PC-9 (cell line): ENCODE measurements around the gene PRSS3. TPM values are rescaled to one million over a fixed set of nuclear protein-coding genes. Genes with fewer than 3 reads are reported as not detected.
A peak's percentile ranks its signal among the peaks of the same experiment; 100 is the strongest.

Source experiments
- BruUV-seq: library from RNA; stranded (reverse); fragments of 400-500 nt; replicated peaks from 2 replicates; lab custom pipeline; 2021; lab: Mats Ljungman, UMichigan
- CTCF ChIA-PET: fragments of 300-600 bp; sonication (Branson Sonifier 250); formaldehyde crosslinking; loops from one replicate; lab custom pipeline; 2022; ENCODE audit warnings: antibody characterized with exemption; lab: Charles Lee
- POLR2A ChIA-PET: fragments of 300-600 bp; sonication (Branson Sonifier 250); formaldehyde crosslinking; loops from one replicate; lab custom pipeline; 2022; ENCODE audit warnings: antibody characterized with exemption; ENCODE audit not compliant: unreplicated experiment; lab: Charles Lee
- DNase-seq, 2 experiments: peaks; one replicate each; pipeline versions ENCODE4 v3.0.0 to v3.0.0-alpha.2; 2015 to 2022; ENCODE audit warnings: mixed read lengths in 1 of 2
- H2AFZ ChIP-seq: fragments of 200-600 bp; sonication (generic); 2 replicates; pipeline ENCODE4 v1.8.1; 2017; ENCODE audit warnings: antibody characterized with exemption
- H3F3A ChIP-seq: fragments of 200-600 bp; sonication (generic); 2 replicates; pipeline ENCODE4 v1.8.1; 2017; ENCODE audit warnings: antibody characterized with exemption, mild to moderate bottlenecking, low read depth; ENCODE audit not compliant: insufficient read depth
- H3K27ac ChIP-seq: fragments of 200-600 bp; sonication (generic); 2 replicates; pipeline ENCODE4 v1.6.1; 2016; ENCODE audit warnings: mixed run types
- H3K27me3 ChIP-seq: fragments of 200-600 bp; sonication (generic); 2 replicates; pipeline ENCODE4 v1.6.1; 2016; ENCODE audit warnings: low read depth, mixed run types; ENCODE audit not compliant: insufficient read depth
- H3K36me3 ChIP-seq: fragments of 200-600 bp; sonication (generic); 2 replicates; pipeline ENCODE4 v1.6.1; 2016; ENCODE audit warnings: low read depth, mixed run types
- H3K4me1 ChIP-seq: fragments of 200-600 bp; sonication (generic); replicated peaks from 2 replicates; pipeline ENCODE4 v1.6.1; 2016; ENCODE audit warnings: mixed run types; ENCODE audit not compliant: insufficient read depth
- H3K4me2 ChIP-seq: fragments of 200-600 bp; sonication (generic); 2 replicates; pipeline ENCODE4 v1.6.1; 2017; ENCODE audit warnings: mixed run types
- H3K4me3 ChIP-seq: fragments of 200-600 bp; sonication (generic); 2 replicates; pipeline ENCODE4 v1.6.1; 2016; ENCODE audit warnings: mixed run types
- H3K79me2 ChIP-seq: fragments of 200-600 bp; sonication (generic); 2 replicates; pipeline ENCODE4 v1.6.1; 2017; ENCODE audit warnings: low read depth, mixed run types
- H3K9me2 ChIP-seq: fragments of 200-600 bp; sonication (generic); 2 replicates; pipeline ENCODE4 v1.8.1; 2017; ENCODE audit warnings: mild to moderate bottlenecking; ENCODE audit not compliant: insufficient read depth
- H3K9me3 ChIP-seq: fragments of 200-600 bp; sonication (generic); 2 replicates; pipeline ENCODE4 v1.8.1; 2016; ENCODE audit warnings: low read depth; ENCODE audit not compliant: insufficient read depth
- H4K20me1 ChIP-seq: fragments of 200-600 bp; sonication (generic); 2 replicates; pipeline ENCODE4 v1.8.1; 2017; ENCODE audit not compliant: insufficient read depth
- CTCF ChIP-seq: fragments of 200-600 bp; sonication (generic); conservative IDR thresholded peaks from 2 replicates; pipeline ENCODE4 v1.6.1; 2017; ENCODE audit warnings: mixed run types, antibody characterized with exemption, mild to moderate bottlenecking, moderate library complexity
- EZH2 ChIP-seq: fragments of 200-600 bp; sonication (generic); IDR thresholded peaks from 2 replicates; pipeline ENCODE4 v1.8.0; 2017; ENCODE audit warnings: antibody characterized with exemption, low read depth
- intact Hi-C: fragments of 100-400 bp; cut with micrococcal nuclease; formaldehyde crosslinking; loops from one replicate; pipeline ENCODE4 v1.10.0; 2022; ENCODE audit not compliant: unreplicated experiment
- total RNA-seq: library from RNA; stranded (reverse); gene quantifications from 2 replicates; pipeline ENCODE4 v1.2.3, GENCODE V29; 2021

The PRSS3 gene
- total RNA-seq, 1 experiment from 2014 or later = 1.6 TPM

GRCh38 chr9:33781736-33782135, 13.6 kb upstream of the PRSS3 start:
- peaks cover 42% of the 10 kb centered on the region for H3K4me1 ChIP-seq
- H3K27ac ChIP-seq = no peak overlapping the region
- DNase-seq = no peak
- no peaks in the 10 kb centered on the region; the same call in 1 of the 2 replicates for H3K9me3 ChIP-seq
- H3K36me3 ChIP-seq = no peaks in the 10 kb centered on the region
- no peaks in the 10 kb centered on the region for H3K27me3 ChIP-seq
- ChIA-PET CTCF (no interaction called here), POLR2A (no interaction called here)
- no peak overlapping the region for H2AFZ ChIP-seq
- peaks cover 13% of the 10 kb centered on the region; the same call in 1 of the 2 replicates for H3K79me2 ChIP-seq
- TF ChIP-seq EZH2 (no peak), CTCF (no peak)
- H3K4me2 ChIP-seq = no peak overlapping the region
- no peaks in the 10 kb centered on the region for H4K20me1 ChIP-seq
- BruUV-seq = no TSS peak
- no peak overlapping the region for H3K4me3 ChIP-seq
- intact Hi-C loops = no loop called here
- no peaks in the 10 kb centered on the region for H3K9me2 ChIP-seq
- peaks cover 19% of the 10 kb centered on the region for H3F3A ChIP-seq

- BruUV-seq = no TSS peak
- H3K4me2 ChIP-seq = no peak overlapping the region
- no peaks in the 10 kb centered on the region for H4K20me1 ChIP-seq
- intact Hi-C loops = no loop called here
- H3K27me3 ChIP-seq = no peaks in the 10 kb centered on the region
- CTCF ChIA-PET = interaction anchor here (0.6 kb wide), 2 partner anchors 64 to 234 kb away, joined by 3 read pairs; no protein-coding TSS in a partner anchor
- no peak for DNase-seq
- no peak overlapping the region for H3K4me3 ChIP-seq
- H3K79me2 ChIP-seq = peaks cover 13% of the 10 kb centered on the region; the same call in 1 of the 2 replicates
- no peaks in the 10 kb centered on the region; the same call in 1 of the 2 replicates for H3K9me3 ChIP-seq
- POLR2A ChIA-PET = interaction anchor here (0.6 kb wide), 1 partner anchor 51 kb away, joined by 4 read pairs; no protein-coding TSS in a partner anchor
- H3K9me2 ChIP-seq = no peaks in the 10 kb centered on the region
- H3K36me3 ChIP-seq = no peaks in the 10 kb centered on the region
- no peak overlapping the region for H2AFZ ChIP-seq
- H3F3A ChIP-seq = peaks cover 19% of the 10 kb centered on the region
- no peak for TF ChIP-seq CTCF
- no peak for TF ChIP-seq EZH2
- H3K27ac ChIP-seq = peak overlapping the region; percentile 20; the same call in 1 of the 2 replicates
- peaks cover 42% of the 10 kb centered on the region for H3K4me1 ChIP-seq
These were observed 12.8 kb upstream of the PRSS3 start for GRCh38 chr9:33782395-33783152.

GRCh38 chr9:33785914-33786313, 9.4 kb upstream of the PRSS3 start:
- no peak overlapping the region for H3K27ac ChIP-seq
- no peaks in the 10 kb centered on the region for H4K20me1 ChIP-seq
- TF ChIP-seq EZH2 (no peak), CTCF (no peak)
- H3K4me2 ChIP-seq = no peak overlapping the region
- ChIA-PET POLR2A (no interaction called here), CTCF (no interaction called here)
- H3F3A ChIP-seq = 0 out of 2 replicates have a peak, but pooled peaks cover 1% of the 10 kb centered on the region
- no peaks in the 10 kb centered on the region for H3K9me2 ChIP-seq
- no peaks in the 10 kb centered on the region; the same call in 1 of the 2 replicates for H3K9me3 ChIP-seq
- H2AFZ ChIP-seq = no peak overlapping the region
- intact Hi-C loops = no loop called here
- H3K4me3 ChIP-seq = no peak overlapping the region
- BruUV-seq = no TSS peak
- H3K79me2 ChIP-seq = 0 out of 2 replicates have a peak, but pooled peaks cover 8% of the 10 kb centered on the region
- no peaks in the 10 kb centered on the region for H3K27me3 ChIP-seq
- H3K36me3 ChIP-seq = no peaks in the 10 kb centered on the region
- H3K4me1 ChIP-seq = peaks cover 19% of the 10 kb centered on the region
- DNase-seq = no peak
